ENCODE data around the gene EOMES. TPM values are rescaled to one million over a fixed set of nuclear protein-coding genes. Genes with fewer than 3 reads are reported as not detected.

The EOMES gene
- total RNA-seq, 1 experiment from 2014 or later, result 0.43 TPM

- no peaks in the 10 kb centered on the region for H3K27me3 Mint-ChIP-seq (ENCODE audit: insufficient read depth, unreplicated experiment)
- no peak for TF ChIP-seq CTCF (IDR thresholded peaks at IDR 0.05; ENCODE audit: insufficient read depth in 1 of 2, low read depth in 1 of 2, low read length in 1 of 2, severe bottlenecking in 1 of 2, unreplicated experiment in 1 of 2)
- Histone ChIP-seq H3K4me3 (ENCODE audit: low read depth, low read length) (no peak overlapping the region), H3K4me1 (peaks cover 4% of the 10 kb centered on the region), H3K9me3 (no peaks in the 10 kb centered on the region), H3K27me3 (replicated peaks; ENCODE audit: control insufficient read depth, insufficient read depth, low read length) (no peaks in the 10 kb centered on the region), H3K36me3 (ENCODE audit: control insufficient read depth, insufficient read depth, low read length) (no peaks in the 10 kb centered on the region)
- H3K9me3 Mint-ChIP-seq (ENCODE audit: unreplicated experiment), result no peaks in the 10 kb centered on the region
- H3K36me3 Mint-ChIP-seq (ENCODE audit: insufficient read depth, unreplicated experiment), result no peaks in the 10 kb centered on the region
- no peak overlapping the region for H3K4me3 Mint-ChIP-seq (ENCODE audit: unreplicated experiment)
- no TSS peak for BruUV-seq (replicated peaks)
- intact Hi-C loops (cut with micrococcal nuclease; ENCODE audit: unreplicated experiment), result loop anchor here (5.0 kb wide), 2 partner anchors 197 to 212 kb away; partner anchors contain the start of gene SLC4A7
- no peak for DNase-seq
- CTCF ChIA-PET, result interaction anchor here (2.1 kb wide), 1 partner anchor 46 kb away, joined by 9 read pairs; no protein-coding TSS in a partner anchor
- no peaks in the 10 kb centered on the region for H3K4me1 Mint-ChIP-seq (ENCODE audit: low read depth, unreplicated experiment)
- H3K27ac Mint-ChIP-seq (ENCODE audit: unreplicated experiment), result no peak overlapping the region
- POLR2A ChIA-PET, result no interaction called here
These were observed 42.4 kb downstream of the EOMES start for GRCh38 chr3:27679691-27680090.

GRCh38 chr3:27678234-27678633 lies 43.9 kb downstream of the EOMES start:
- POLR2A ChIA-PET, result no interaction called here
- intact Hi-C loops (cut with micrococcal nuclease; ENCODE audit: unreplicated experiment), result no loop called here

GRCh38 chr3:27677565-27677964 lies 44.6 kb downstream of the EOMES start:
- H3K36me3 ChIP-seq (ENCODE audit: control insufficient read depth, insufficient read depth, low read length), result no peaks in the 10 kb centered on the region
- no peaks in the 10 kb centered on the region for H3K27me3 ChIP-seq (replicated peaks; ENCODE audit: control insufficient read depth, insufficient read depth, low read length)
- no peaks in the 10 kb centered on the region for H3K36me3 Mint-ChIP-seq (ENCODE audit: insufficient read depth, unreplicated experiment)
- H3K9me3 Mint-ChIP-seq (ENCODE audit: unreplicated experiment), result no peaks in the 10 kb centered on the region
- TF ChIP-seq CTCF (IDR thresholded peaks at IDR 0.05; ENCODE audit: insufficient read depth in 1 of 2, low read depth in 1 of 2, low read length in 1 of 2, severe bottlenecking in 1 of 2, unreplicated experiment in 1 of 2), result no peak
- no peaks in the 10 kb centered on the region for H3K4me1 Mint-ChIP-seq (ENCODE audit: low read depth, unreplicated experiment)
- H3K27me3 Mint-ChIP-seq (ENCODE audit: insufficient read depth, unreplicated experiment), result no peaks in the 10 kb centered on the region
- ChIA-PET POLR2A (no interaction called here), CTCF (no interaction called here)
- no peak for DNase-seq
- BruUV-seq (replicated peaks), result no TSS peak
- H3K9me3 ChIP-seq, result no peaks in the 10 kb centered on the region
- no peak overlapping the region for H3K4me3 Mint-ChIP-seq (ENCODE audit: unreplicated experiment)
- no peak overlapping the region for H3K4me3 ChIP-seq (ENCODE audit: low read depth, low read length)
- intact Hi-C loops (cut with micrococcal nuclease; ENCODE audit: unreplicated experiment), result no loop called here
- peaks cover 4% of the 10 kb centered on the region for H3K4me1 ChIP-seq
- H3K27ac Mint-ChIP-seq (ENCODE audit: unreplicated experiment), result no peak overlapping the region

More at GRCh38 chr3:27678234-27678633, 43.9 kb downstream of the EOMES start:
- Histone ChIP-seq H3K4me3 (ENCODE audit: low read depth, low read length) (no peak overlapping the region), H3K4me1 (peaks cover 4% of the 10 kb centered on the region), H3K36me3 (ENCODE audit: control insufficient read depth, insufficient read depth, low read length) (no peaks in the 10 kb centered on the region), H3K9me3 (no peaks in the 10 kb centered on the region), H3K27me3 (replicated peaks; ENCODE audit: control insufficient read depth, insufficient read depth, low read length) (no peaks in the 10 kb centered on the region)
- Mint-ChIP-seq H3K9me3 (ENCODE audit: unreplicated experiment) (no peaks in the 10 kb centered on the region), H3K27ac (ENCODE audit: unreplicated experiment) (no peak overlapping the region), H3K27me3 (ENCODE audit: insufficient read depth, unreplicated experiment) (no peaks in the 10 kb centered on the region), H3K4me1 (ENCODE audit: low read depth, unreplicated experiment) (no peaks in the 10 kb centered on the region), H3K4me3 (ENCODE audit: unreplicated experiment) (no peak overlapping the region), H3K36me3 (ENCODE audit: insufficient read depth, unreplicated experiment) (no peaks in the 10 kb centered on the region)
- no peak for DNase-seq
- CTCF ChIA-PET, result no interaction called here
- no peak for TF ChIP-seq CTCF (IDR thresholded peaks at IDR 0.05; ENCODE audit: insufficient read depth in 1 of 2, low read depth in 1 of 2, low read length in 1 of 2, severe bottlenecking in 1 of 2, unreplicated experiment in 1 of 2)
- BruUV-seq (replicated peaks), result no TSS peak

Measured in Caco-2 (cell line).